SU-DHL-6 (cell line): ENCODE measurements around the gene PIAS2.

Experiments used
- CTCF ChIP-seq: fragments of 200-600 bp; sonication (generic); IDR thresholded peaks from one replicate; pipeline ENCODE4 v1.5.1; 2017; ENCODE audit warnings: antibody characterized with exemption, mild to moderate bottlenecking, low read length, moderate library complexity; ENCODE audit not compliant: insufficient read depth, poor library complexity, severe bottlenecking
- EZH2phosphoT487 ChIP-seq: fragments of 200-600 bp; sonication (generic), shearing (Covaris generic); conservative IDR thresholded peaks from 2 replicates; pipeline ENCODE4 v1.6.1; 2018; ENCODE audit warnings: mild to moderate bottlenecking, antibody characterized with exemption, low read length, moderate library complexity, mixed read lengths

DNA sequence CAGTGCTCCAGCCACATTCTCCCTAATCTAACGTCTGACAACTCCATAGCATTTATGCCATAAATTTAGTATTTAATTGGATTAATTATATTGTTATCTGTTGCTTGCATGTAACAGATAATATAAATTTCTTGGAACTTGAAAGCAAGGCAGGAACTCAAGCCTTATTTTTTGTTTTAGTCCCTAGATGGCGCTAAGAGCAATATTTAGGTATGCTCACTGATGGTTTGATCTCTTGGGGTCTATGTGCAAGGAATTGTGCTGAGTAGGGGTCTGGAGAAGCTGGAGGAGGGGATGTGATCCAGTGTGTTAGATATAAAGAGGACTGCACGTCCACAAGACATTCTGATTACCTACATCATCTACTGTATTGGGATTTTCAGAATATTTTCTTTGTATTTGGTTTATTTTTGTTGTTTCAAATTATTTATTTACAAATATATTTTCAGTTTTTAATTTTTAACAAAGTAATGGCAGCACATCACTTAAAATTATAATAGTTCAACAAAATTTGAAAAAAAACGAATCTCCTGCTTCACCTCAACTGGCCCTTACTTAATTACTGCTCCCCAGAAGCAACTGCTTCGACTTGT is 32.9 kb upstream of the PIAS2 start:
- TF ChIP-seq CTCF = peak; percentile 82
- TF ChIP-seq EZH2phosphoT487 = no peak
